Measurements from ENCODE around the gene ID1.
"Not testable (repeated sequence)": the region's sequence is repeated elsewhere in the genome, so short reads cannot be mapped to it uniquely, and the experiment has no call there.

Gene ID1

GRCh38 chr20:31602431-31602778 is 2.7 kb upstream of the ID1 start:
- DNase-seq (ENCODE audit: low spot score) = no peak

GRCh38 chr20:31602779-31603441 is 2.2 kb upstream of the ID1 start:
- peak; percentile 95 for DNase-seq (ENCODE audit: low spot score)

- DNase-seq (ENCODE audit: low spot score) = peak; percentile 99
These were observed 1.1 kb upstream of the ID1 start for GRCh38 chr20:31603822-31604566.

GRCh38 chr20:31604567-31605030 is 490 bp upstream of the ID1 start:
- no peak for DNase-seq (ENCODE audit: low spot score)

GRCh38 chr20:31605902-31606803 is 1.1 kb downstream of the ID1 start:
- DNase-seq (ENCODE audit: low spot score) = peak; percentile 38

GRCh38 chr20:31606804-31607639 is 1.9 kb downstream of the ID1 start:
- DNase-seq (ENCODE audit: low spot score) = peak; percentile 79

GRCh38 chr20:31607640-31608250 is 2.7 kb downstream of the ID1 start:
- DNase-seq (ENCODE audit: low spot score) = peak; percentile 61

- DNase-seq (ENCODE audit: low spot score) = peak; percentile 98
These were observed 3.3 kb downstream of the ID1 start for GRCh38 chr20:31608251-31608945.

- not testable (repeated sequence) for DNase-seq (ENCODE audit: low spot score)
These were observed 7.2 kb downstream of the ID1 start for GRCh38 chr20:31612271-31612640.

- no peak for DNase-seq (ENCODE audit: low spot score)
These were observed 10.3 kb downstream of the ID1 start for GRCh38 chr20:31615416-31615815.

GRCh38 chr20:31617432-31618104 is 12.5 kb downstream of the ID1 start:
- no peak for DNase-seq (ENCODE audit: low spot score)

GRCh38 chr20:31620246-31620645 is 15.2 kb downstream of the ID1 start:
- DNase-seq (ENCODE audit: low spot score) = no peak

- not testable (repeated sequence) for DNase-seq (ENCODE audit: low spot score)
These were observed 18.0 kb downstream of the ID1 start for GRCh38 chr20:31623123-31623505.

GRCh38 chr20:31626534-31626933 is 21.4 kb downstream of the ID1 start:
- DNase-seq (ENCODE audit: low spot score) = not testable (repeated sequence)

- DNase-seq (ENCODE audit: low spot score) = not testable (repeated sequence)
These were observed 23.0 kb downstream of the ID1 start for GRCh38 chr20:31628057-31628456.

- DNase-seq (ENCODE audit: low spot score) = peak; percentile 63
These were observed 25.2 kb downstream of the ID1 start for GRCh38 chr20:31630187-31630790.

- DNase-seq (ENCODE audit: low spot score) = no peak
These were observed 27.7 kb downstream of the ID1 start for GRCh38 chr20:31632548-31633338.

- DNase-seq (ENCODE audit: low spot score) = no peak
These were observed 28.3 kb downstream of the ID1 start for GRCh38 chr20:31633339-31633914.
